B cell (primary cell): Measurements from ENCODE around the gene ATP1A4. TPM values are rescaled to one million over a fixed set of nuclear protein-coding genes. Genes with fewer than 3 reads are reported as not detected.

Experiments
- ATAC-seq: fragments of 200-7000 bp; cut with Tn5 transposase; one replicate; pipeline ENCODE4 v1.10.0; 2021; ENCODE audit warnings: low read depth, mild to moderate bottlenecking, moderate number of reproducible peaks, moderate library complexity
- CTCF ChIA-PET: fragments of 350-600 bp; sonication (Branson Sonifier 250); formaldehyde crosslinking; loops from one replicate; lab custom pipeline; 2021; ENCODE audit warnings: antibody characterized with exemption, inconsistent platforms; lab: Charles Lee
- POLR2A ChIA-PET: fragments of 350-600 bp; sonication (Branson Sonifier 250); formaldehyde crosslinking; loops from one replicate; lab custom pipeline; 2021; ENCODE audit warnings: antibody characterized with exemption; lab: Charles Lee
- DNase-seq: peaks from one replicate; pipeline ENCODE4 v3.0.0; 2013
- H2AFZ ChIP-seq: 2 replicates; pipeline ENCODE4 v1.6.1; 2012; ENCODE audit warnings: mild to moderate bottlenecking, low read depth, low read length; ENCODE audit not compliant: insufficient read depth, poor library complexity, severe bottlenecking
- H3K27ac ChIP-seq, 2 donors: 1 replicate in 1 of 2; 2 replicates in 1 of 2; pipeline ENCODE4 v1.5.1; 2012 to 2013; ENCODE audit warnings: low read length in 2 of 2, mild to moderate bottlenecking in 2 of 2, moderate library complexity in 1 of 2
- H3K27me3 ChIP-seq, 4 experiments: fragments of 200-600 bp in 1 of 4; sonication (generic) in 1 of 4; replicated peaks in 1 of 4; 1 replicate in 2 of 4; 2 replicates in 2 of 4; pipeline versions ENCODE4 v1.6.1 to v1.7.0; 2013 to 2016; ENCODE audit warnings: low read length in 3 of 4, mild to moderate bottlenecking in 2 of 4, mixed read lengths in 1 of 4, moderate library complexity in 1 of 4; ENCODE audit not compliant: insufficient read depth in 4 of 4, control insufficient read depth in 3 of 4; ENCODE audit errors: control extremely low read depth in 1 of 4
- H3K36me3 ChIP-seq, 2 experiments: replicated peaks in 1 of 2; 1 replicate in 1 of 2; 2 replicates in 1 of 2; pipeline versions ENCODE4 v1.6.1 to v1.7.1; 2013; ENCODE audit warnings: low read length in 1 of 2; ENCODE audit not compliant: insufficient read depth in 2 of 2, control insufficient read depth in 1 of 2; ENCODE audit errors: control extremely low read depth in 1 of 2, extremely low read depth in 1 of 2
- H3K4me1 ChIP-seq, 2 donors: fragments of 200-600 bp in 1 of 2; sonication (generic) in 1 of 2; 1 replicate in 1 of 2; 2 replicates in 1 of 2; pipeline versions ENCODE4 v1.5.1 to v1.6.1; 2013 to 2017; ENCODE audit warnings: low read length in 2 of 2; ENCODE audit not compliant: control insufficient read depth in 2 of 2, insufficient read depth in 2 of 2
- H3K4me2 ChIP-seq: replicated peaks from 2 replicates; pipeline ENCODE3; 2012; ENCODE audit warnings: mild to moderate bottlenecking, low read depth, low read length; ENCODE audit not compliant: poor library complexity, severe bottlenecking
- H3K4me3 ChIP-seq, 5 experiments: fragments of 200-600 bp in 1 of 5; sonication (generic) in 1 of 5; 1 replicate in 3 of 5; 2 replicates in 2 of 5; pipeline versions ENCODE4 v1.5.1 to v1.7.0; 2011 to 2016; ENCODE audit warnings: low read length in 4 of 5, mild to moderate bottlenecking in 4 of 5, low read depth in 2 of 5, control low read depth in 1 of 5, moderate library complexity in 1 of 5; ENCODE audit not compliant: insufficient read depth in 1 of 5; ENCODE audit errors: control extremely low read depth in 1 of 5, extremely low read depth in 1 of 5
- H3K79me2 ChIP-seq: fragments of 200-600 bp; sonication (generic); one replicate; pipeline ENCODE4 v1.6.0; 2016; ENCODE audit warnings: low read length; ENCODE audit not compliant: control insufficient read depth, insufficient read depth
- H3K9ac ChIP-seq: fragments of 200-600 bp; sonication (generic); 2 replicates; pipeline ENCODE4 v1.6.1; 2017; ENCODE audit warnings: mild to moderate bottlenecking, low read length, moderate library complexity
- H3K9me3 ChIP-seq, 3 donors: one replicate each; pipeline versions ENCODE4 v1.6.1 to v1.7.1; 2013; ENCODE audit warnings: low read length in 2 of 3; ENCODE audit not compliant: control insufficient read depth in 2 of 3, insufficient read depth in 1 of 3; ENCODE audit errors: control extremely low read depth in 1 of 3
- H4K20me1 ChIP-seq: 2 replicates; pipeline ENCODE4 v1.6.0; 2012; ENCODE audit warnings: mild to moderate bottlenecking, low read length; ENCODE audit not compliant: insufficient read depth, control insufficient read depth, poor library complexity, severe bottlenecking
- H3K27ac Mint-ChIP-seq: one replicate; pipeline ENCODE4 v1.8.0; 2021; ENCODE audit warnings: mixed read lengths
- H3K27me3 Mint-ChIP-seq: one replicate; pipeline ENCODE4 v1.8.0; 2021; ENCODE audit warnings: mixed read lengths
- H3K4me1 Mint-ChIP-seq: one replicate; pipeline ENCODE4 v1.8.0; 2021; ENCODE audit warnings: mixed read lengths
- H3K4me3 Mint-ChIP-seq: one replicate; pipeline ENCODE4 v1.8.0; 2021; ENCODE audit warnings: mixed read lengths
- H3K9me3 Mint-ChIP-seq: one replicate; pipeline ENCODE4 v1.8.0; 2022; ENCODE audit warnings: mixed read lengths; ENCODE audit not compliant: insufficient read depth
- EZH2 ChIP-seq: IDR thresholded peaks from 2 replicates; pipeline ENCODE4 v1.6.1; 2012; ENCODE audit warnings: borderline replicate concordance, low read depth, mild to moderate bottlenecking, moderate library complexity, low read length; ENCODE audit not compliant: insufficient read depth, poor library complexity, severe bottlenecking
- WGBS: methylation state at CpG from one replicate; pipeline ENCODE4 v1.1.5; 2013; ENCODE audit warnings: missing lambda C conversion rate; ENCODE audit not compliant: insufficient coverage; 5-methylcytosine and 5-hydroxymethylcytosine counted together
- intact Hi-C: fragments of 100-400 bp; cut with micrococcal nuclease; formaldehyde crosslinking; loops from one replicate; pipeline ENCODE4 v1.10.0; 2022
- polyA plus RNA-seq: library from polyadenylated mRNA; depleted of rRNA; stranded (reverse); fragments of >200 nt; gene quantifications from 2 replicates; pipeline ENCODE4 v1.2.3, GENCODE V29; 2012
- total RNA-seq, 2 donors: library from RNA; stranded (reverse); fragments of 120-200 nt in 1 of 2; gene quantifications; 1 replicate in 1 of 2; 2 replicates in 1 of 2; pipeline versions ENCODE4 v1.2.3 to v1.2.4, GENCODE V29; 2013 to 2022
- TF ChIP-seq, protein P1 (sequence below): fragments of 200-600 bp; IDR thresholded peaks from one replicate; pipeline ENCODE4 v1.8.0; 2022; ENCODE audit warnings: antibody characterized with exemption, mild to moderate bottlenecking

ATP1A4 gene
- total and polyA plus RNA-seq, 2 donors (not counting 1 experiment from before 2014, with no cell fraction given): 0.12 TPM; not detected in 1

DNA sequence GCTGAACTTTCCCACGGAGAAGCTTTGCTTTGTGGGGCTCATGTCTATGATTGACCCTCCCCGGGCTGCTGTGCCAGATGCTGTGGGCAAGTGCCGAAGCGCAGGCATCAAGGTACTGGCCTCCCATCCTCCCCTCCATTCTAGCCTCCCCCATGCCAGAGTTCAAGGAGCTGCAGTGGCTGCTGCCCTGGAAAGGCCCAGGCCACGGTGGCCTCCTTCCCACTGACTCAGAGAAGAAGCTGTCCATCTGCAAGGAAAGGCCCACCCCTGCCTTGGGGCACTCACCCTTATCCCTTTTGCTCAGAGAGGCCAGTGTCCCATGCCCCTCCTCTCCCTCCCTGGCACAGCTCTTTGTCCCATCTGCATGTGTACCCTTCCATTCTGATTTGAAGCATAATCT is 20.9 kb upstream of the ATP1A4 start:
- no peak overlapping the region for H3K27ac Mint-ChIP-seq
- ATAC-seq: no peak
- no peaks in the 10 kb centered on the region for H3K36me3 ChIP-seq
- H3K79me2 ChIP-seq: no peaks in the 10 kb centered on the region
- 100% methylated on average over 5 of the region's 5 CpGs for WGBS
- H3K4me2 ChIP-seq: no peak overlapping the region
- no peak overlapping the region for H2AFZ ChIP-seq
- H3K27me3 Mint-ChIP-seq: peaks cover 34% of the 10 kb centered on the region
- no peaks in the 10 kb centered on the region for H4K20me1 ChIP-seq
- POLR2A ChIA-PET: no interaction called here
- H3K27me3 ChIP-seq: peaks cover 0 to 11% (median 2%) of the 10 kb centered on the region in 4 experiments
- no peak for DNase-seq
- no peak overlapping the region for H3K27ac ChIP-seq
- no peaks in the 10 kb centered on the region for H3K9me3 ChIP-seq
- H3K4me1 Mint-ChIP-seq: no peaks in the 10 kb centered on the region
- intact Hi-C loops: no loop called here
- CTCF ChIA-PET: interaction anchor here (0.6 to 0.9 kb wide), 2 partner anchors 22 to 49 kb away, joined by 3 read pairs; partner anchors contain the start of gene KCNJ9
- no peaks in the 10 kb centered on the region for H3K9me3 Mint-ChIP-seq
- no peak overlapping the region for H3K4me3 Mint-ChIP-seq
- H3K4me3 ChIP-seq: no peak overlapping the region
- TF ChIP-seq, protein P1, sequence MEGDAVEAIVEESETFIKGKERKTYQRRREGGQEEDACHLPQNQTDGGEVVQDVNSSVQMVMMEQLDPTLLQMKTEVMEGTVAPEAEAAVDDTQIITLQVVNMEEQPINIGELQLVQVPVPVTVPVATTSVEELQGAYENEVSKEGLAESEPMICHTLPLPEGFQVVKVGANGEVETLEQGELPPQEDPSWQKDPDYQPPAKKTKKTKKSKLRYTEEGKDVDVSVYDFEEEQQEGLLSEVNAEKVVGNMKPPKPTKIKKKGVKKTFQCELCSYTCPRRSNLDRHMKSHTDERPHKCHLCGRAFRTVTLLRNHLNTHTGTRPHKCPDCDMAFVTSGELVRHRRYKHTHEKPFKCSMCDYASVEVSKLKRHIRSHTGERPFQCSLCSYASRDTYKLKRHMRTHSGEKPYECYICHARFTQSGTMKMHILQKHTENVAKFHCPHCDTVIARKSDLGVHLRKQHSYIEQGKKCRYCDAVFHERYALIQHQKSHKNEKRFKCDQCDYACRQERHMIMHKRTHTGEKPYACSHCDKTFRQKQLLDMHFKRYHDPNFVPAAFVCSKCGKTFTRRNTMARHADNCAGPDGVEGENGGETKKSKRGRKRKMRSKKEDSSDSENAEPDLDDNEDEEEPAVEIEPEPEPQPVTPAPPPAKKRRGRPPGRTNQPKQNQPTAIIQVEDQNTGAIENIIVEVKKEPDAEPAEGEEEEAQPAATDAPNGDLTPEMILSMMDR: no peak
- TF ChIP-seq EZH2: no peak
- H3K9ac ChIP-seq: no peak overlapping the region
- no peaks in the 10 kb centered on the region for H3K4me1 ChIP-seq

DNA sequence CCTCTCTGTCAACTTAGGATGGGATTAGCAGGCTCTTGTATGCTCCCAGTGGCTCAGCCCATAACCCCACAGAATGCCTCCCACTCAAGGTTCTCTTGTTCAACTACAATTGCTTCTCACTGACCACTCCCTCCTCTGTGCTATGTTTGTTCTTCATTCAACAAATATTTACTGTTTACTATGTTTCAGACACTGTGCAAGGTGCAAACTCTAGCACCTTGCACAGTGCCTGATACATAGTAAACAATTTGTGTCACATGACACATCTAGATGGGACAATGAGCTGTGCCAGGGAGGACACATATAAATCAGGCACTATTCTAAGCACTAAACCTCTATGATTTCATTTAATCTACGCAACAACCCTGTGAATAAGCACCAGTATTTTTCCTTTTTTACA is 20.5 kb upstream of the ATP1A4 start:
- DNase-seq: no peak
- Histone ChIP-seq H3K9me3 (no peaks in the 10 kb centered on the region), H3K4me1 (no peaks in the 10 kb centered on the region), H3K9ac (no peak overlapping the region), H3K4me2 (no peak overlapping the region), H2AFZ (no peak overlapping the region), H3K4me3 (no peak overlapping the region), H3K36me3 (no peaks in the 10 kb centered on the region), H3K79me2 (no peaks in the 10 kb centered on the region), H4K20me1 (no peaks in the 10 kb centered on the region), H3K27ac (no peak overlapping the region), H3K27me3 (peaks cover 0 to 11% (median 2%) of the 10 kb centered on the region in 4 experiments)
- TF ChIP-seq, protein P1: no peak
- no peak for TF ChIP-seq EZH2
- no peaks in the 10 kb centered on the region for H3K9me3 Mint-ChIP-seq
- WGBS: no CpG with 5 or more reads among the region's 1 CpG
- H3K27me3 Mint-ChIP-seq: peaks cover 35% of the 10 kb centered on the region
- no peak overlapping the region for H3K27ac Mint-ChIP-seq
- no peaks in the 10 kb centered on the region for H3K4me1 Mint-ChIP-seq
- ChIA-PET POLR2A (no interaction called here), CTCF (interaction anchor here (0.6 kb wide), 1 partner anchor 50 kb away, joined by 3 read pairs; the partner anchor contains the start of gene KCNJ9)
- no peak for ATAC-seq
- no peak overlapping the region for H3K4me3 Mint-ChIP-seq
- intact Hi-C loops: no loop called here
